ENCODE data around the gene UCHL3. TPM values are rescaled to one million over a fixed set of nuclear protein-coding genes. Genes with fewer than 3 reads are reported as not detected.

The UCHL3 gene
- total and polyA plus RNA-seq, 9 of the 15 experiments (the other 6 are each of a cell fraction or from before 2014, with no cell fraction given): 42.2 to 112 (median 85.4) TPM

DNA sequence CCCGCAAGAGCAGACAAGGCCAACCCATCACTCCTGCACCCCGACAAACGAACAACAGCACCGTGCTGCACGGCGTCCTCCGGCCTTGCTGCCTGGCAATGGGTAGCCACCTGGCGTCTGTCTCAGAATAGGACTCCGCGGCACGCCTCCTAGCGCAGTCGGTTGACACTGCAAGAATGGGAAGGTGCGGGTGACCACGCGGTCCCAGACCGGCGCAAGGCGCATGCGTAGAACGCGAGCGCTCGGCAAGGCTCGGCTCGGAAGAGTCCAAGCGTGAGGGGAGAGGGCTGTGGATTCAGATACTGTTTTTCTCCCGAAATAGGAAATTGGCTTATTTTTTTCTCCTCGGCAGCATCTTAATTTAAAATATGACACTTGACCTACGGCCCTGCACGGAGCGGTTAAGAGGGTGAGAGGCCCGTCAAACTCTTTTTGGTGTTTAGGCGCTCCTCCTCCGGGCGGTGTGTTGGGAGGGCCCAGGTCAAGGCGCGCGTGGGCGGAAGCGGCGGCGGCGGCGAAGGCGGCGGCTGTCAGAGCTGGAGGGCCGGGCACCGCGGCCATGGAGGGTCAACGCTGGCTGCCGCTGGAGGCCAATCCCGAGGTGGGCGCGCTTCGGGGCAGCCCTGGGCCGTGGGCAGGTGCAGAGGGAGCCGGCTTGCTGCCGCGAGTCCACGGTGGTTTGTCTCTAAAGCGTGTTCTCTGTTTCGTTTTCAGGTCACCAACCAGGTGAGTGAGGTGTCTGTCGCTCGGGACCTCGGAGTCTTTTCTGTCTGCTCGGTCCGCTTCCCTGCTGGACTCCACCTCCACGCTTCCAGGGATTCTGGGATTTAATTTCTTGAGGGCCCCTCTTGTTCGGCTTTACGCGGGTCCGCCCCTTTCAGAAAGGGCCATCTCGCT, at the start of gene UCHL3 (continued):
- TF ChIP-seq, protein P1, sequence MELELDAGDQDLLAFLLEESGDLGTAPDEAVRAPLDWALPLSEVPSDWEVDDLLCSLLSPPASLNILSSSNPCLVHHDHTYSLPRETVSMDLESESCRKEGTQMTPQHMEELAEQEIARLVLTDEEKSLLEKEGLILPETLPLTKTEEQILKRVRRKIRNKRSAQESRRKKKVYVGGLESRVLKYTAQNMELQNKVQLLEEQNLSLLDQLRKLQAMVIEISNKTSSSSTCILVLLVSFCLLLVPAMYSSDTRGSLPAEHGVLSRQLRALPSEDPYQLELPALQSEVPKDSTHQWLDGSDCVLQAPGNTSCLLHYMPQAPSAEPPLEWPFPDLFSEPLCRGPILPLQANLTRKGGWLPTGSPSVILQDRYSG (tag; conservative IDR thresholded peaks at IDR 0.05; ENCODE audit: low read depth): no peak
- TF ChIP-seq NFIC (IDR thresholded peaks at IDR 0.05) (peak; percentile 26; the same call in 1 of the 2 replicates), TCFL5 (CRISPR knock-in tag; conservative IDR thresholded peaks at IDR 0.05) (no peak), JUN (IDR thresholded peaks at IDR 0.05; ENCODE audit: borderline replicate concordance, low read depth, low read length) (no peak), JUN (CRISPR knock-in tag; IDR thresholded peaks at IDR 0.05; ENCODE audit: borderline replicate concordance) (0 out of 2 replicates have a peak, but pooled peaks have one; percentile 64), ZNF766 (CRISPR knock-in tag; conservative IDR thresholded peaks at IDR 0.05) (no peak), CBX5 (IDR thresholded peaks at IDR 0.05; ENCODE audit: borderline replicate concordance, low read depth) (no peak), CHD2 (IDR thresholded peaks at IDR 0.05; ENCODE audit: low read depth, low read length) (no peak), CBX8 (IDR thresholded peaks at IDR 0.05; ENCODE audit: borderline replicate concordance, extremely low read depth, low read depth, low read length, poor library complexity, severe bottlenecking) (no peak), EWSR1 (IDR thresholded peaks at IDR 0.05; ENCODE audit: borderline replicate concordance, low read depth, partially characterized antibody) (no peak), ZFP30 (CRISPR knock-in tag; IDR thresholded peaks at IDR 0.05; ENCODE audit: borderline replicate concordance) (no peak), STAT5B (CRISPR knock-in tag; IDR thresholded peaks at IDR 0.05) (no peak), RBFOX2 (IDR thresholded peaks at IDR 0.05; ENCODE audit: low read depth, low read length) (peak; percentile 96), FOXJ3 (CRISPR knock-in tag; IDR thresholded peaks at IDR 0.05) (no peak), STAT5A (IDR thresholded peaks at IDR 0.05; ENCODE audit: borderline replicate concordance, low read length) (no peak), DMBX1 (CRISPR knock-in tag; IDR thresholded peaks at IDR 0.05; ENCODE audit: borderline replicate concordance) (no peak), RBM22 (IDR thresholded peaks at IDR 0.05; ENCODE audit: low read depth, low read length, poor library complexity, severe bottlenecking) (peak; percentile 52), PYGO2 (tag; IDR thresholded peaks at IDR 0.05) (no peak), ZNF764 (CRISPR knock-in tag; IDR thresholded peaks at IDR 0.05; ENCODE audit: low read depth) (no peak), MEF2A (IDR thresholded peaks at IDR 0.05; ENCODE audit: control insufficient read depth, low read depth, low read length) (no peak), TBP (optimal IDR thresholded peaks at IDR 0.05; ENCODE audit: low read depth, low read length) (peak; percentile 45), PHF8 (IDR thresholded peaks at IDR 0.05; ENCODE audit: borderline replicate concordance, low read length) (peak; percentile 80; the same call in 1 of the 2 replicates)
- TF ChIP-seq, protein P2, sequence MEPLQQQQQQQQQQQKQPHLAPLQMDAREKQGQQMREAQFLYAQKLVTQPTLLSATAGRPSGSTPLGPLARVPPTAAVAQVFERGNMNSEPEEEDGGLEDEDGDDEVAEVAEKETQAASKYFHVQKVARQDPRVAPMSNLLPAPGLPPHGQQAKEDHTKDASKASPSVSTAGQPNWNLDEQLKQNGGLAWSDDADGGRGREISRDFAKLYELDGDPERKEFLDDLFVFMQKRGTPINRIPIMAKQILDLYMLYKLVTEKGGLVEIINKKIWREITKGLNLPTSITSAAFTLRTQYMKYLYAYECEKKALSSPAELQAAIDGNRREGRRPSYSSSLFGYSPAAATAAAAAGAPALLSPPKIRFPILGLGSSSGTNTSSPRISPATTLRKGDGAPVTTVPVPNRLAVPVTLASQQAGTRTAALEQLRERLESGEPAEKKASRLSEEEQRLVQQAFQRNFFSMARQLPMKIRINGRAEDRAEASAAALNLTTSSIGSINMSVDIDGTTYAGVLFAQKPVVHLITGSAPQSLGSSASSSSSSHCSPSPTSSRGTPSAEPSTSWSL (CRISPR knock-in tag; IDR thresholded peaks at IDR 0.05; ENCODE audit: borderline replicate concordance): no peak
- TF ChIP-seq, protein P3, sequence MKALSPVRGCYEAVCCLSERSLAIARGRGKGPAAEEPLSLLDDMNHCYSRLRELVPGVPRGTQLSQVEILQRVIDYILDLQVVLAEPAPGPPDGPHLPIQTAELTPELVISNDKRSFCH (CRISPR knock-in tag; IDR thresholded peaks at IDR 0.05): no peak
- TF ChIP-seq, protein P3 (tag; IDR thresholded peaks at IDR 0.05): no peak

Data from K562 (cell line).